ENCODE measurements around the gene NTN3.

The NTN3 gene

GRCh38 chr16:2499454-2499853 is 28.4 kb downstream of the NTN3 start:
- H3K14ac ChIP-seq (ENCODE audit: low read length) = no peak overlapping the region
- no peak overlapping the region for H3K18ac ChIP-seq (ENCODE audit: low read length)
- no peaks in the 10 kb centered on the region for H3K9me3 ChIP-seq (ENCODE audit: insufficient read depth, low read depth, low read length)
- DNase-seq = no peak
- H2AK5ac ChIP-seq (ENCODE audit: low read length) = no peak overlapping the region
- H3K4ac ChIP-seq (ENCODE audit: low read depth, low read length) = no peak overlapping the region
- no peak overlapping the region for H3K4me3 ChIP-seq (ENCODE audit: low read depth, low read length)
- H4K8ac ChIP-seq (ENCODE audit: low read depth, low read length) = no peak overlapping the region
- H3K79me1 ChIP-seq (ENCODE audit: low read length) = no peaks in the 10 kb centered on the region
- H3K4me2 ChIP-seq (ENCODE audit: low read length) = no peak overlapping the region
- H3K27ac ChIP-seq (ENCODE audit: low read depth, low read length) = no peak overlapping the region
- H3K23ac ChIP-seq (ENCODE audit: low read length) = no peak overlapping the region
- no peak overlapping the region for H2BK12ac ChIP-seq (ENCODE audit: low read length)
- H4K91ac ChIP-seq (ENCODE audit: low read depth, low read length) = no peak overlapping the region
- H2AFZ ChIP-seq (ENCODE audit: insufficient read depth, low read length, poor library complexity) = no peak overlapping the region
- peaks cover 2 to 3% of the 10 kb centered on the region in 2 experiments for H3K4me1 ChIP-seq (ENCODE audit: control insufficient read depth in 1 of 2, insufficient read depth in 2 of 2, low read length in 2 of 2)
- peaks cover 17 to 20% of the 10 kb centered on the region in 2 experiments for H3K36me3 ChIP-seq (ENCODE audit: control insufficient read depth in 1 of 2, insufficient read depth in 2 of 2, low read length in 2 of 2)
- no peak overlapping the region for H4K12ac ChIP-seq (ENCODE audit: low read depth, low read length)
- H3K79me2 ChIP-seq (ENCODE audit: control insufficient read depth, insufficient read depth, low read length, poor library complexity) = no peaks in the 10 kb centered on the region
- no peak overlapping the region for H2BK120ac ChIP-seq (ENCODE audit: insufficient read depth, low read length, poor library complexity)
- H3K27me3 ChIP-seq (ENCODE audit: insufficient read depth, low read length) = no peaks in the 10 kb centered on the region
- no peak overlapping the region for H3K9ac ChIP-seq (ENCODE audit: low read length)
- no CpG with 5 or more reads among the region's 6 CpGs for WGBS (ENCODE audit: extremely low coverage, insufficient coverage, insufficient read length)
- no peak overlapping the region for H2BK5ac ChIP-seq (ENCODE audit: low read depth, low read length, poor library complexity)

- no CpG with 5 or more reads among the region's 29 CpGs for WGBS (ENCODE audit: extremely low coverage, insufficient coverage, insufficient read length)
- no peak overlapping the region for H4K91ac ChIP-seq (ENCODE audit: low read depth, low read length)
These were observed 28.9 kb downstream of the NTN3 start for GRCh38 chr16:2499890-2500429.

GRCh38 chr16:2500430-2500917 is 29.4 kb downstream of the NTN3 start:
- Histone ChIP-seq H3K79me1 (ENCODE audit: low read length) (no peaks in the 10 kb centered on the region), H4K8ac (ENCODE audit: low read depth, low read length) (no peak overlapping the region), H3K27ac (ENCODE audit: low read depth, low read length) (no peak overlapping the region), H3K4me2 (ENCODE audit: low read length) (no peak overlapping the region), H3K9ac (ENCODE audit: low read length) (no peak overlapping the region), H3K27me3 (ENCODE audit: insufficient read depth, low read length) (no peaks in the 10 kb centered on the region), H3K36me3 (ENCODE audit: control insufficient read depth in 1 of 2, insufficient read depth in 2 of 2, low read length in 2 of 2) (peaks cover 17 to 20% of the 10 kb centered on the region in 2 experiments), H3K18ac (ENCODE audit: low read length) (no peak overlapping the region), H3K4me3 (ENCODE audit: low read depth, low read length) (no peak overlapping the region), H3K9me3 (ENCODE audit: insufficient read depth, low read depth, low read length) (no peaks in the 10 kb centered on the region), H4K12ac (ENCODE audit: low read depth, low read length) (no peak overlapping the region), H3K4me1 (ENCODE audit: control insufficient read depth in 1 of 2, insufficient read depth in 2 of 2, low read length in 2 of 2) (peaks cover 2 to 3% of the 10 kb centered on the region in 2 experiments), H2BK5ac (ENCODE audit: low read depth, low read length, poor library complexity) (no peak overlapping the region), H3K4ac (ENCODE audit: low read depth, low read length) (no peak overlapping the region), H4K91ac (ENCODE audit: low read depth, low read length) (no peak overlapping the region), H3K14ac (ENCODE audit: low read length) (no peak overlapping the region), H2AFZ (ENCODE audit: insufficient read depth, low read length, poor library complexity) (no peak overlapping the region), H2AK5ac (ENCODE audit: low read length) (no peak overlapping the region), H2BK120ac (ENCODE audit: insufficient read depth, low read length, poor library complexity) (no peak overlapping the region), H2BK12ac (ENCODE audit: low read length) (no peak overlapping the region), H3K23ac (ENCODE audit: low read length) (no peak overlapping the region), H3K79me2 (ENCODE audit: control insufficient read depth, insufficient read depth, low read length, poor library complexity) (no peaks in the 10 kb centered on the region)
- no CpG with 5 or more reads among the region's 20 CpGs for WGBS (ENCODE audit: extremely low coverage, insufficient coverage, insufficient read length)
- no peak for DNase-seq

More at GRCh38 chr16:2499890-2500429, 28.9 kb downstream of the NTN3 start:
- no peak overlapping the region for H4K8ac ChIP-seq (ENCODE audit: low read depth, low read length)
- no peaks in the 10 kb centered on the region for H3K79me2 ChIP-seq (ENCODE audit: control insufficient read depth, insufficient read depth, low read length, poor library complexity)
- H2BK120ac ChIP-seq (ENCODE audit: insufficient read depth, low read length, poor library complexity) = no peak overlapping the region
- H2BK12ac ChIP-seq (ENCODE audit: low read length) = no peak overlapping the region
- H3K14ac ChIP-seq (ENCODE audit: low read length) = no peak overlapping the region
- no peak overlapping the region for H2AFZ ChIP-seq (ENCODE audit: insufficient read depth, low read length, poor library complexity)
- H3K9ac ChIP-seq (ENCODE audit: low read length) = no peak overlapping the region
- H3K23ac ChIP-seq (ENCODE audit: low read length) = no peak overlapping the region
- no peaks in the 10 kb centered on the region for H3K27me3 ChIP-seq (ENCODE audit: insufficient read depth, low read length)
- H3K4me3 ChIP-seq (ENCODE audit: low read depth, low read length) = no peak overlapping the region
- H3K4ac ChIP-seq (ENCODE audit: low read depth, low read length) = no peak overlapping the region
- peaks cover 17 to 20% of the 10 kb centered on the region in 2 experiments for H3K36me3 ChIP-seq (ENCODE audit: control insufficient read depth in 1 of 2, insufficient read depth in 2 of 2, low read length in 2 of 2)
- DNase-seq = no peak
- H2BK5ac ChIP-seq (ENCODE audit: low read depth, low read length, poor library complexity) = no peak overlapping the region
- no peaks in the 10 kb centered on the region for H3K9me3 ChIP-seq (ENCODE audit: insufficient read depth, low read depth, low read length)
- no peak overlapping the region for H3K18ac ChIP-seq (ENCODE audit: low read length)
- H3K4me1 ChIP-seq (ENCODE audit: control insufficient read depth in 1 of 2, insufficient read depth in 2 of 2, low read length in 2 of 2) = peaks cover 2 to 3% of the 10 kb centered on the region in 2 experiments
- H3K4me2 ChIP-seq (ENCODE audit: low read length) = no peak overlapping the region
- no peak overlapping the region for H4K12ac ChIP-seq (ENCODE audit: low read depth, low read length)
- H3K79me1 ChIP-seq (ENCODE audit: low read length) = no peaks in the 10 kb centered on the region
- no peak overlapping the region for H3K27ac ChIP-seq (ENCODE audit: low read depth, low read length)
- no peak overlapping the region for H2AK5ac ChIP-seq (ENCODE audit: low read length)

GRCh38 chr16:2500918-2501750 is 30.0 kb downstream of the NTN3 start:
- no peak overlapping the region for H3K14ac ChIP-seq (ENCODE audit: low read length)
- H4K8ac ChIP-seq (ENCODE audit: low read depth, low read length) = no peak overlapping the region
- no peak overlapping the region for H3K18ac ChIP-seq (ENCODE audit: low read length)
- H3K4me3 ChIP-seq (ENCODE audit: low read depth, low read length) = peak overlapping the region; percentile 64
- no peak overlapping the region for H3K23ac ChIP-seq (ENCODE audit: low read length)
- H4K91ac ChIP-seq (ENCODE audit: low read depth, low read length) = no peak overlapping the region
- no peaks in the 10 kb centered on the region for H3K27me3 ChIP-seq (ENCODE audit: insufficient read depth, low read length)
- no peaks in the 10 kb centered on the region for H3K79me1 ChIP-seq (ENCODE audit: low read length)
- peaks cover 16 to 17% of the 10 kb centered on the region in 2 experiments for H3K36me3 ChIP-seq (ENCODE audit: control insufficient read depth in 1 of 2, insufficient read depth in 2 of 2, low read length in 2 of 2)
- peak overlapping the region; percentile 24 for H2AFZ ChIP-seq (ENCODE audit: insufficient read depth, low read length, poor library complexity)
- H2BK12ac ChIP-seq (ENCODE audit: low read length) = no peak overlapping the region
- H3K4ac ChIP-seq (ENCODE audit: low read depth, low read length) = no peak overlapping the region
- H2BK5ac ChIP-seq (ENCODE audit: low read depth, low read length, poor library complexity) = no peak overlapping the region
- peak; percentile 83 to 88 for DNase-seq
- H2AK5ac ChIP-seq (ENCODE audit: low read length) = no peak overlapping the region
- H3K9ac ChIP-seq (ENCODE audit: low read length) = no peak overlapping the region
- no peak overlapping the region for H4K12ac ChIP-seq (ENCODE audit: low read depth, low read length)
- H2BK120ac ChIP-seq (ENCODE audit: insufficient read depth, low read length, poor library complexity) = no peak overlapping the region
- no peaks in the 10 kb centered on the region for H3K79me2 ChIP-seq (ENCODE audit: control insufficient read depth, insufficient read depth, low read length, poor library complexity)
- H3K4me1 ChIP-seq (ENCODE audit: control insufficient read depth in 1 of 2, insufficient read depth in 2 of 2, low read length in 2 of 2) = peaks cover 2 to 3% of the 10 kb centered on the region in 2 experiments
- peak overlapping the region; percentile 82 for H3K4me2 ChIP-seq (ENCODE audit: low read length)
- no peak overlapping the region for H3K27ac ChIP-seq (ENCODE audit: low read depth, low read length)
- no CpG with 5 or more reads among the region's 23 CpGs for WGBS (ENCODE audit: extremely low coverage, insufficient coverage, insufficient read length)
- no peaks in the 10 kb centered on the region for H3K9me3 ChIP-seq (ENCODE audit: insufficient read depth, low read depth, low read length)
